Measurements from ENCODE around the gene CPLANE1.
"Not testable (repeated sequence)": the region's sequence is repeated elsewhere in the genome, so short reads cannot be mapped to it uniquely, and the experiment has no call there.

Gene CPLANE1

GRCh38 chr5:37086466-37087173 lies 162.6 kb downstream of the CPLANE1 start:
- no peak overlapping the region for H3K27ac ChIP-seq

GRCh38 chr5:37086026-37086425 lies 163.2 kb downstream of the CPLANE1 start:
- H3K9ac ChIP-seq; H3K9me3 ChIP-seq (ENCODE audit: control insufficient read depth, low read length); H3K4me1 ChIP-seq; H3K27ac ChIP-seq; H2AFZ ChIP-seq; H3K4me3 ChIP-seq (ENCODE audit: low read depth, low read length); H3K79me2 ChIP-seq; H3K4me2 ChIP-seq (ENCODE audit: low read length); H3K36me3 ChIP-seq (ENCODE audit: control insufficient read depth, insufficient read depth, low read length); H3K27me3 ChIP-seq (ENCODE audit: control insufficient read depth, insufficient read depth, low read length): not testable (repeated sequence)

More at GRCh38 chr5:37086466-37087173, 162.6 kb downstream of the CPLANE1 start:
- H3K9ac ChIP-seq: no peak overlapping the region
- no peaks in the 10 kb centered on the region for H3K4me1 ChIP-seq
- no peak overlapping the region for H3K4me2 ChIP-seq (ENCODE audit: low read length)
- H3K4me3 ChIP-seq (ENCODE audit: low read depth, low read length): no peak overlapping the region
- no peaks in the 10 kb centered on the region for H3K79me2 ChIP-seq
- no peaks in the 10 kb centered on the region for H3K36me3 ChIP-seq (ENCODE audit: control insufficient read depth, insufficient read depth, low read length)
- H3K27me3 ChIP-seq (ENCODE audit: control insufficient read depth, insufficient read depth, low read length): no peaks in the 10 kb centered on the region
- H3K9me3 ChIP-seq (ENCODE audit: control insufficient read depth, low read length): no peaks in the 10 kb centered on the region
- H2AFZ ChIP-seq: no peak overlapping the region
- no peak for TF ChIP-seq CTCF (IDR thresholded peaks at IDR 0.05)

GRCh38 chr5:37082977-37083376 lies 166.2 kb downstream of the CPLANE1 start:
- H3K36me3 ChIP-seq (ENCODE audit: control insufficient read depth, insufficient read depth, low read length); H3K79me2 ChIP-seq; H3K27ac ChIP-seq; H3K9me3 ChIP-seq (ENCODE audit: control insufficient read depth, low read length); H3K4me2 ChIP-seq (ENCODE audit: low read length); H3K9ac ChIP-seq; H2AFZ ChIP-seq; H3K4me3 ChIP-seq (ENCODE audit: low read depth, low read length); H3K27me3 ChIP-seq (ENCODE audit: control insufficient read depth, insufficient read depth, low read length); H3K4me1 ChIP-seq: not testable (repeated sequence)

- no peak overlapping the region for H3K4me3 ChIP-seq (ENCODE audit: low read depth, low read length)
- H3K36me3 ChIP-seq (ENCODE audit: control insufficient read depth, insufficient read depth, low read length): no peaks in the 10 kb centered on the region
- no peak overlapping the region for H2AFZ ChIP-seq
- no peaks in the 10 kb centered on the region for H3K9me3 ChIP-seq (ENCODE audit: control insufficient read depth, low read length)
- H3K79me2 ChIP-seq: no peaks in the 10 kb centered on the region
- TF ChIP-seq CTCF (IDR thresholded peaks at IDR 0.05): no peak
- H3K4me1 ChIP-seq: no peaks in the 10 kb centered on the region
- no peak overlapping the region for H3K4me2 ChIP-seq (ENCODE audit: low read length)
- no peaks in the 10 kb centered on the region for H3K27me3 ChIP-seq (ENCODE audit: control insufficient read depth, insufficient read depth, low read length)
- no peak overlapping the region for H3K9ac ChIP-seq
- H3K27ac ChIP-seq: no peak overlapping the region
Measured at GRCh38 chr5:37080697-37081096, 168.5 kb downstream of the CPLANE1 start.

- H3K27ac ChIP-seq: no peak overlapping the region
- H3K4me3 ChIP-seq (ENCODE audit: low read depth, low read length): no peak overlapping the region
- H3K27me3 ChIP-seq (ENCODE audit: control insufficient read depth, insufficient read depth, low read length): no peaks in the 10 kb centered on the region
- H3K79me2 ChIP-seq: no peaks in the 10 kb centered on the region
- no peak for TF ChIP-seq CTCF (IDR thresholded peaks at IDR 0.05)
- no peak overlapping the region for H3K9ac ChIP-seq
- H3K4me1 ChIP-seq: no peaks in the 10 kb centered on the region
- H2AFZ ChIP-seq: no peak overlapping the region
- no peaks in the 10 kb centered on the region for H3K9me3 ChIP-seq (ENCODE audit: control insufficient read depth, low read length)
- no peaks in the 10 kb centered on the region for H3K36me3 ChIP-seq (ENCODE audit: control insufficient read depth, insufficient read depth, low read length)
- H3K4me2 ChIP-seq (ENCODE audit: low read length): no peak overlapping the region
Measured at GRCh38 chr5:37077146-37077545, 172.0 kb downstream of the CPLANE1 start.
